ENCODE results near the gene PRDX6.

GRCh38 chr1:173453982-173454381, 23.2 kb upstream of the PRDX6 start:
- TF ChIP-seq CTCF (IDR thresholded peaks at IDR 0.05 in 2 of 3, conservative IDR thresholded peaks at IDR 0.05 in 1 of 3; ENCODE audit: control insufficient read depth in 2 of 3, extremely low read depth in 1 of 3, insufficient read depth in 1 of 3, low read depth in 3 of 3, low read length in 3 of 3) (no peak), TBL1XR1 (IDR thresholded peaks at IDR 0.05; ENCODE audit: low read depth, low read length) (no peak), HDAC6 (IDR thresholded peaks at IDR 0.05; ENCODE audit: unreplicated experiment) (no peak), REST (IDR thresholded peaks at IDR 0.05; ENCODE audit: low read depth, low read length) (no peak), EP300 (IDR thresholded peaks at IDR 0.05; ENCODE audit: borderline replicate concordance in 1 of 2, control insufficient read depth in 1 of 2, low read depth in 2 of 2, low read length in 2 of 2) (no peak), JUND (IDR thresholded peaks at IDR 0.05; ENCODE audit: low read depth, low read length) (no peak), ATF3 (IDR thresholded peaks at IDR 0.05; ENCODE audit: borderline replicate concordance, extremely low read depth, low read depth, low read length) (no peak), NFXL1 (IDR thresholded peaks at IDR 0.05; ENCODE audit: borderline replicate concordance) (no peak), DPF2 (IDR thresholded peaks at IDR 0.05) (no peak), POLR2AphosphoS5 (IDR thresholded peaks at IDR 0.05; ENCODE audit: low read length) (no peak), NRF1 (conservative IDR thresholded peaks at IDR 0.05; ENCODE audit: low read depth, low read length) (no peak), TCF12 (IDR thresholded peaks at IDR 0.05; ENCODE audit: low read depth, low read length) (no peak)
